Uterus (tissue), 2 donors: ENCODE results near the gene THAP2.

ENCODE experiments used
- CTCF ChIP-seq, 4 experiments: fragments of 200-600 bp in 2 of 4; fragments of 450-650 bp in 2 of 4; sonication (generic) in 2 of 4; IDR thresholded peaks; one replicate each; pipeline ENCODE4 v1.5.1; 2016 to 2019; ENCODE audit warnings: antibody characterized with exemption in 4 of 4, mild to moderate bottlenecking in 2 of 4, moderate library complexity in 1 of 4
- POLR2A ChIP-seq, 2 donors: fragments of 450-650 bp; IDR thresholded peaks; one replicate each; pipeline ENCODE4 v1.6.1; 2016; ENCODE audit warnings: antibody characterized with exemption in 2 of 2, mild to moderate bottlenecking in 1 of 2, moderate library complexity in 1 of 2

GRCh38 chr12:71665090-71665463 lies 976 bp downstream of the THAP2 start:
- no peak for TF ChIP-seq CTCF (IDR thresholded peaks at IDR 0.05)
- no peak for TF ChIP-seq POLR2A (IDR thresholded peaks at IDR 0.05)
